ENCODE data around the gene QTRT2. TPM values are rescaled to one million over a fixed set of nuclear protein-coding genes. Genes with fewer than 3 reads are reported as not detected.

QTRT2 gene
- total RNA-seq, 1 experiment from 2014 or later = 84.1 TPM

DNA sequence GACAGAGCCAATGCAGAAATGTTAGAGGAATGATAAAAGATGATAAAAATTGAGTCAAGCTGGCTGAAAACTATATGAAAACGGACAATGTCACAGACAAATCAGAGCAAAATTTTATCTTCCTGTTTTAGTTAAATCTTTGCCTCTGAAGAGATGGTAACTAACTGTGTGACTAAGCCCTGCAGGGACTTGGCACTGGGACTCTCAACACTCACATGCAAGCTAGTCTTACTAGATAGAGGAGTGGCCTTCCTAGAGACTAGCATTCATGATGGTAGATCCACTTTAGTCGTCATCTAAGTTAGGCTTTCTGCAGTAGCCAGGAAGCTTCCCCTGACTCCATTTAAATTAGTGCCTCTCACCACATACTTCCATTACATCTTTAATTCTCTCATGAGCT, 4.3 kb upstream of the QTRT2 start:
- H2BK120ac ChIP-seq (ENCODE audit: low read depth, low read length, poor library complexity, severe bottlenecking) = no peak overlapping the region
- H3K27ac ChIP-seq (ENCODE audit: insufficient read length, low read depth, low read length) = no peak overlapping the region
- WGBS (ENCODE audit: extremely low coverage, insufficient read length, low lambda C conversion rate) = no CpG with 5 or more reads among the region's 2 CpGs
- no peak overlapping the region for H2BK12ac ChIP-seq (ENCODE audit: insufficient read length, low read depth, low read length)
- no peak overlapping the region for H4K5ac ChIP-seq (ENCODE audit: insufficient read length, low read depth, low read length)
- no peak overlapping the region for H3K4ac ChIP-seq (ENCODE audit: low read depth, low read length)
- H3K23ac ChIP-seq (ENCODE audit: insufficient read length, low read depth, low read length) = no peak overlapping the region
- no peak overlapping the region for H4K8ac ChIP-seq (replicated peaks; ENCODE audit: insufficient read length, low read depth, low read length)
- no peak overlapping the region for H2BK5ac ChIP-seq (ENCODE audit: insufficient read length, low read length)
- no peak overlapping the region for H4K91ac ChIP-seq (ENCODE audit: insufficient read length, low read depth, low read length)
- H3K9ac ChIP-seq (ENCODE audit: extremely low read depth, insufficient read length, low read length) = no peak overlapping the region
- H3K23me2 ChIP-seq (ENCODE audit: insufficient read length, low read depth, low read length, poor library complexity, severe bottlenecking) = peaks cover 5% of the 10 kb centered on the region
- no peak overlapping the region for H3K4me3 Mint-ChIP-seq
- peaks cover 0 to 3% of the 10 kb centered on the region in 2 experiments; a peak in 1 of 5 replicates for H3K9me3 Mint-ChIP-seq
- H3K4me2 ChIP-seq (ENCODE audit: insufficient read depth, insufficient read length, low read length) = no peak overlapping the region
- no peak for DNase-seq
- no peak overlapping the region for H3K18ac ChIP-seq (ENCODE audit: insufficient read length, low read depth, low read length)
- peaks cover 2% of the 10 kb centered on the region; the same call in 1 of the 2 replicates for H3K79me2 ChIP-seq (ENCODE audit: insufficient read depth, low read length)
- no peak overlapping the region for H2BK15ac ChIP-seq (ENCODE audit: low read depth, low read length)
- no peaks in the 10 kb centered on the region for H3K4me1 ChIP-seq (ENCODE audit: insufficient read depth, low read length)
- H2AFZ ChIP-seq (ENCODE audit: low read length) = no peak overlapping the region
- TF ChIP-seq, protein P1, sequence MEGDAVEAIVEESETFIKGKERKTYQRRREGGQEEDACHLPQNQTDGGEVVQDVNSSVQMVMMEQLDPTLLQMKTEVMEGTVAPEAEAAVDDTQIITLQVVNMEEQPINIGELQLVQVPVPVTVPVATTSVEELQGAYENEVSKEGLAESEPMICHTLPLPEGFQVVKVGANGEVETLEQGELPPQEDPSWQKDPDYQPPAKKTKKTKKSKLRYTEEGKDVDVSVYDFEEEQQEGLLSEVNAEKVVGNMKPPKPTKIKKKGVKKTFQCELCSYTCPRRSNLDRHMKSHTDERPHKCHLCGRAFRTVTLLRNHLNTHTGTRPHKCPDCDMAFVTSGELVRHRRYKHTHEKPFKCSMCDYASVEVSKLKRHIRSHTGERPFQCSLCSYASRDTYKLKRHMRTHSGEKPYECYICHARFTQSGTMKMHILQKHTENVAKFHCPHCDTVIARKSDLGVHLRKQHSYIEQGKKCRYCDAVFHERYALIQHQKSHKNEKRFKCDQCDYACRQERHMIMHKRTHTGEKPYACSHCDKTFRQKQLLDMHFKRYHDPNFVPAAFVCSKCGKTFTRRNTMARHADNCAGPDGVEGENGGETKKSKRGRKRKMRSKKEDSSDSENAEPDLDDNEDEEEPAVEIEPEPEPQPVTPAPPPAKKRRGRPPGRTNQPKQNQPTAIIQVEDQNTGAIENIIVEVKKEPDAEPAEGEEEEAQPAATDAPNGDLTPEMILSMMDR (conservative IDR thresholded peaks at IDR 0.05) = no peak
- H3K27me3 ChIP-seq (ENCODE audit: insufficient read depth, low read length) = no peaks in the 10 kb centered on the region
- no peaks in the 10 kb centered on the region for H4K20me1 ChIP-seq (ENCODE audit: control insufficient read depth, insufficient read depth, insufficient read length)
- no peak overlapping the region for H3T11ph ChIP-seq (ENCODE audit: low read length)
- H2AK5ac ChIP-seq (ENCODE audit: insufficient read length, low read length) = no peak overlapping the region
- H3K56ac ChIP-seq (ENCODE audit: insufficient read length, low read depth, low read length) = no peak overlapping the region
- H3K79me1 ChIP-seq (ENCODE audit: insufficient read depth, low read depth, low read length, poor library complexity, severe bottlenecking) = no peaks in the 10 kb centered on the region
- peaks cover 6 to 8% of the 10 kb centered on the region in 2 experiments; a peak in 3 of 4 replicates for H3K4me1 Mint-ChIP-seq
- H3K9me3 ChIP-seq (ENCODE audit: control insufficient read depth, low read depth, low read length) = no peaks in the 10 kb centered on the region
- H3K14ac ChIP-seq (ENCODE audit: insufficient read depth, low read length) = no peak overlapping the region
- no peak overlapping the region for H2BK20ac ChIP-seq (ENCODE audit: low read depth, low read length, poor library complexity, severe bottlenecking)
- H3K27me3 Mint-ChIP-seq (ENCODE audit: low read depth) = peaks cover 1% of the 10 kb centered on the region; the same call in 1 of the 2 replicates
- no peaks in the 10 kb centered on the region for H3K36me3 Mint-ChIP-seq (ENCODE audit: insufficient read depth in 1 of 3, low read depth in 3 of 3)
- no peak overlapping the region for H3K27ac Mint-ChIP-seq

All from H9 (cell line).